Breast epithelium (tissue), 3 donors: Measurements from ENCODE around the gene C6orf141.

ENCODE experiments used
- CTCF ChIP-seq, 3 donors: fragments of 450-650 bp; IDR thresholded peaks; one replicate each; pipeline ENCODE4 v1.5.1; 2016 to 2017; ENCODE audit warnings: antibody characterized with exemption in 3 of 3, mild to moderate bottlenecking in 3 of 3, moderate library complexity in 3 of 3
- POLR2A ChIP-seq: fragments of 450-650 bp; IDR thresholded peaks from one replicate; pipeline ENCODE4 v1.6.1; 2016; ENCODE audit warnings: antibody characterized with exemption, mild to moderate bottlenecking, moderate library complexity

- TF ChIP-seq CTCF (IDR thresholded peaks at IDR 0.05) (no peak), POLR2A (no peak)
Observed at GRCh38 chr6:49522710-49523593, 27.5 kb upstream of the C6orf141 start.
